ENCODE measurements around the gene COG5.

COG5 gene

DNA sequence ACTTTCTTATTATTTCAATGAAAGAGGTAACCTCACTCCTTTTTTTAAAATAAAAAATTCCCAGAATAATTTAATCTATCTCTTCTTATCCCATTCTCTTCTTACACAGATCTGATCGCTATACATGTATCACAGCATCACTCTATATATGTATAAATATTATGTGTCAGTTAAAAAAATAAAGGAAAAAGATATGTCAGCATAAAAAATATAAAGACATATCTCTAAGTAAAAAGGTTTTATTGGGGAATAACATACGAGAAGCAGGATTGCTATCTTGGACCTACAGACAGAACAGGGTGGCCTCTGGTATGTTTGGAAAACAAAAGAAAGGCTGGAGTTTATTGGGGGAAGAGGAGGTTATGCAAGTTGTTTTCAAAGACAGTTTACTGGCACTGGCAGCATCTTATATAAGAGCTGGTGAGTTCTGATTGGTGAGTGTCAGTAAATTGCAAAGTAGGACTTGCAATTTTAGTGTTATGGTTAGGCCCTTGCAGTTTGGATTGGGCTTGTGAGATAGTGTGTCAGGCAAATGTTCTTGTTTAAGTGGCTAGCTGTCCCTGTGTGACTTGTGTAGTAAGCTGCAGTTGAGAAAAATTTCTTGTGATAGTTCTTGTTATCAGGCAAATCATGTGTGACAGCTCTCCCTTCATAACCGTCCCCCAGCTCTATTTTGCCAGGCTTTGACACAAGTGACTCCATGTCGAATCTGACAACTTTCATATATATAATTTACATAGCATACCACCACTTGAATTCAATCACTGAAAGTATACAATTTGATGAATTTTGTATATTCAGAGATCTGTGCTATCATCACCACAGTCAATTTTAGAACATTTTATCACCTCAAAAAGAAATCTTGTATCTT is 276.7 kb downstream of the COG5 start:
- H3K9ac ChIP-seq: no peak overlapping the region
- no peak overlapping the region for H3K27ac ChIP-seq
- TF ChIP-seq, protein P1, sequence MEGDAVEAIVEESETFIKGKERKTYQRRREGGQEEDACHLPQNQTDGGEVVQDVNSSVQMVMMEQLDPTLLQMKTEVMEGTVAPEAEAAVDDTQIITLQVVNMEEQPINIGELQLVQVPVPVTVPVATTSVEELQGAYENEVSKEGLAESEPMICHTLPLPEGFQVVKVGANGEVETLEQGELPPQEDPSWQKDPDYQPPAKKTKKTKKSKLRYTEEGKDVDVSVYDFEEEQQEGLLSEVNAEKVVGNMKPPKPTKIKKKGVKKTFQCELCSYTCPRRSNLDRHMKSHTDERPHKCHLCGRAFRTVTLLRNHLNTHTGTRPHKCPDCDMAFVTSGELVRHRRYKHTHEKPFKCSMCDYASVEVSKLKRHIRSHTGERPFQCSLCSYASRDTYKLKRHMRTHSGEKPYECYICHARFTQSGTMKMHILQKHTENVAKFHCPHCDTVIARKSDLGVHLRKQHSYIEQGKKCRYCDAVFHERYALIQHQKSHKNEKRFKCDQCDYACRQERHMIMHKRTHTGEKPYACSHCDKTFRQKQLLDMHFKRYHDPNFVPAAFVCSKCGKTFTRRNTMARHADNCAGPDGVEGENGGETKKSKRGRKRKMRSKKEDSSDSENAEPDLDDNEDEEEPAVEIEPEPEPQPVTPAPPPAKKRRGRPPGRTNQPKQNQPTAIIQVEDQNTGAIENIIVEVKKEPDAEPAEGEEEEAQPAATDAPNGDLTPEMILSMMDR (IDR thresholded peaks at IDR 0.05): no peak

DNA sequence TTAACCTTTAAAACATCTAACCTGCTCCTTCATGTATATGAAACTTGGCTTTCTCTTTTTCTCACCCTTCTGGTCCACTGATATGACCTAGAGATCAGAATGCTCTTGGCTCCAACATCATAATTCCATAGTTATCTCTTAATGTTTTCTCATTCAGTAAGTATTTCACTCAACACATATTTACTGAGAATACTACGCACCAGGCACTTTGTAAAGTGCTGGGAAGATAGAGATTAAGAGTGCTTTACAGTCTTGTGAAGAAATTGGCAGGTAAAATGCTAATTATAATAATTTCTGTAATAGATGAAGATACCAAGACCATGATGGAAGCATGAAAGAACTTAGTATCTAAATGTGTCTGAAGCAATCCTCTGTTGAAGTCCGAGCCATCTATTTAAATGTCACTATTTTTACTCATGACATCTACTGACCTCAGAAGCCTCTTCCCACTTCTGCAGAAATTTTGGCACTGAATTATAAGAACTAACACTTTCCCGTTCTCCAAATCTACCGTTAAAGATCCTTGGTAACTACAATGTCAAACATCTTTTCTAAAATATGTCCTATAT is 278.7 kb downstream of the COG5 start:
- no peaks in the 10 kb centered on the region for H3K27me3 ChIP-seq (ENCODE audit: control insufficient read depth, insufficient read depth, low read length)
- H3K27ac ChIP-seq: no peak overlapping the region
- H3K4me2 ChIP-seq (ENCODE audit: low read length): no peak overlapping the region
- no peak overlapping the region for H3K4me3 ChIP-seq (ENCODE audit: low read depth, low read length)
- H3K4me1 ChIP-seq: no peaks in the 10 kb centered on the region
- H3K9me3 ChIP-seq (ENCODE audit: control insufficient read depth, low read length): no peaks in the 10 kb centered on the region
- no peak overlapping the region for H2AFZ ChIP-seq
- TF ChIP-seq, protein P1 (IDR thresholded peaks at IDR 0.05): no peak
- H3K9ac ChIP-seq: no peak overlapping the region
- H3K36me3 ChIP-seq (ENCODE audit: control insufficient read depth, insufficient read depth, low read length): no peaks in the 10 kb centered on the region
- H3K79me2 ChIP-seq: no peaks in the 10 kb centered on the region

More for the DNA sequence above, 276.7 kb downstream of the COG5 start:
- no peaks in the 10 kb centered on the region for H3K36me3 ChIP-seq (ENCODE audit: control insufficient read depth, insufficient read depth, low read length)
- H3K9me3 ChIP-seq (ENCODE audit: control insufficient read depth, low read length): no peaks in the 10 kb centered on the region
- H3K4me1 ChIP-seq: no peaks in the 10 kb centered on the region
- H3K4me2 ChIP-seq (ENCODE audit: low read length): no peak overlapping the region
- no peak overlapping the region for H2AFZ ChIP-seq
- no peak overlapping the region for H3K4me3 ChIP-seq (ENCODE audit: low read depth, low read length)
- no peaks in the 10 kb centered on the region for H3K27me3 ChIP-seq (ENCODE audit: control insufficient read depth, insufficient read depth, low read length)
- no peaks in the 10 kb centered on the region for H3K79me2 ChIP-seq

GRCh38 chr7:107277331-107277730 is 286.4 kb downstream of the COG5 start:
- TF ChIP-seq, protein P1 (IDR thresholded peaks at IDR 0.05): no peak
- Histone ChIP-seq H3K9me3 (ENCODE audit: control insufficient read depth, low read length) (no peaks in the 10 kb centered on the region), H3K4me3 (ENCODE audit: low read depth, low read length) (no peak overlapping the region), H3K27ac (no peak overlapping the region), H3K9ac (no peak overlapping the region), H3K4me1 (no peaks in the 10 kb centered on the region), H2AFZ (no peak overlapping the region), H3K79me2 (no peaks in the 10 kb centered on the region), H3K27me3 (ENCODE audit: control insufficient read depth, insufficient read depth, low read length) (no peaks in the 10 kb centered on the region), H3K36me3 (ENCODE audit: control insufficient read depth, insufficient read depth, low read length) (no peaks in the 10 kb centered on the region), H3K4me2 (ENCODE audit: low read length) (no peak overlapping the region)

- Histone ChIP-seq H3K4me1 (no peaks in the 10 kb centered on the region), H3K79me2 (no peaks in the 10 kb centered on the region), H3K9me3 (ENCODE audit: control insufficient read depth, low read length) (no peaks in the 10 kb centered on the region), H3K27me3 (ENCODE audit: control insufficient read depth, insufficient read depth, low read length) (no peaks in the 10 kb centered on the region), H3K9ac (no peak overlapping the region), H3K36me3 (ENCODE audit: control insufficient read depth, insufficient read depth, low read length) (no peaks in the 10 kb centered on the region), H3K27ac (no peak overlapping the region), H2AFZ (no peak overlapping the region), H3K4me2 (ENCODE audit: low read length) (no peak overlapping the region), H3K4me3 (ENCODE audit: low read depth, low read length) (no peak overlapping the region)
- TF ChIP-seq, protein P1 (IDR thresholded peaks at IDR 0.05): no peak
Observed at GRCh38 chr7:107276220-107276827, 287.4 kb downstream of the COG5 start.

Measured in parathyroid adenoma (tissue), 2 donors.